Iris pigment epithelial cell (primary cell): ENCODE results near the gene CDA.
"Not testable (repeated sequence)": the region's sequence is repeated elsewhere in the genome, so short reads cannot be mapped to it uniquely, and the experiment has no call there.

Experiments
- DNase-seq: peaks from one replicate; pipeline ENCODE4 v3.0.0-alpha.2; 2011; ENCODE audit warnings: low read depth

CDA gene

DNA sequence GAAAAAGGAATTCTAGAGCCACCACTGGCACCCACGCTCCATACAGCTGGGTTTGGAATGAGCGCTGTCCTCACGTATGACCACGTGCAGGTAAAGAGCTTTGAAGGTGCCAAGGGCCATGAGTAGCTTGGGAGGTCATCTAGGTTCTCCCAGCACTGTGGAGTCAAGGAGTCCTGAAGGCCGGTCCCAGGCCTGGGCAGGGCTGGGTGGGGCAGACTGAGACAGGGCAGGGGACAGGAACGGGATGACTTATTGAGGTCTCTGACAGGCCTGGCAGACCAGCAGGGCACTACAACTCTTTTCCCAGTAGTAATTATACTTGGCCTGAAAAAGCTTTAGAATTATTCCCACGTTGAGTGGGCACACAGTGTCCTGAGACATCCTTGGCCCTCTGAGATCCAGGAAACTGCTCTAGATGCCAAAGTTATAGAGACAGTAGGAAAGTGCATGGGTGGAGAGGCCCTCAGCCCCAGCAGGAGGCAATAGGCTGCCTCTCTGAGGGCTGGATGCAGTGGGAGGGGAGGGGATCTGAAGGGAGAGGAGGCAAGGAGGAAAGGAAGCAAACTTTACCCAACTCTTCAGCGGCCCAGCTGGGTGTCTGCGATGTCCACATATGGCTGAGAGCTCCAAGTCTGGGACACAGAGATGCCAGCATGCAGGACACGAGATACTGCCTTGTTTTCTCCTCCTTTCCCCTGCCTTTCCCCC is 1.8 kb upstream of the CDA start:
- no peak for DNase-seq

DNA sequence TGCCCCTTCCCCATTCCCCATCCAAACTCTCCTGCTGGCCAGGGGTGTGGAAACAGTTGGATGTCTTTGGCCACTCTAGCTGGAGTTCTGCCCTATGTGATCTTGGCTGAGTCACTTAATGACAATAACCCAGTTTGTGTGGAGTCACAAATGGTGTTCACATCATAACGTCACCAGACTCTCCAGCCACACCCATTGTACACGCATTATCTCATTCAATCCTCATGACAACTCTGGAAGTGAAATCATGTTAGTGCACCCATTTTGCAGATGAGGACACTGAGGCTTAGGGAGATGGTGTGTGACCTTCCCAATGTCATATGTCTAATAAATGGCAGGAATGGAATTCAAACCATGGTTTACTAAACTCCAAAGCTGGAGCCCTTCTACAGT is 1.2 kb upstream of the CDA start:
- no peak for DNase-seq

DNA sequence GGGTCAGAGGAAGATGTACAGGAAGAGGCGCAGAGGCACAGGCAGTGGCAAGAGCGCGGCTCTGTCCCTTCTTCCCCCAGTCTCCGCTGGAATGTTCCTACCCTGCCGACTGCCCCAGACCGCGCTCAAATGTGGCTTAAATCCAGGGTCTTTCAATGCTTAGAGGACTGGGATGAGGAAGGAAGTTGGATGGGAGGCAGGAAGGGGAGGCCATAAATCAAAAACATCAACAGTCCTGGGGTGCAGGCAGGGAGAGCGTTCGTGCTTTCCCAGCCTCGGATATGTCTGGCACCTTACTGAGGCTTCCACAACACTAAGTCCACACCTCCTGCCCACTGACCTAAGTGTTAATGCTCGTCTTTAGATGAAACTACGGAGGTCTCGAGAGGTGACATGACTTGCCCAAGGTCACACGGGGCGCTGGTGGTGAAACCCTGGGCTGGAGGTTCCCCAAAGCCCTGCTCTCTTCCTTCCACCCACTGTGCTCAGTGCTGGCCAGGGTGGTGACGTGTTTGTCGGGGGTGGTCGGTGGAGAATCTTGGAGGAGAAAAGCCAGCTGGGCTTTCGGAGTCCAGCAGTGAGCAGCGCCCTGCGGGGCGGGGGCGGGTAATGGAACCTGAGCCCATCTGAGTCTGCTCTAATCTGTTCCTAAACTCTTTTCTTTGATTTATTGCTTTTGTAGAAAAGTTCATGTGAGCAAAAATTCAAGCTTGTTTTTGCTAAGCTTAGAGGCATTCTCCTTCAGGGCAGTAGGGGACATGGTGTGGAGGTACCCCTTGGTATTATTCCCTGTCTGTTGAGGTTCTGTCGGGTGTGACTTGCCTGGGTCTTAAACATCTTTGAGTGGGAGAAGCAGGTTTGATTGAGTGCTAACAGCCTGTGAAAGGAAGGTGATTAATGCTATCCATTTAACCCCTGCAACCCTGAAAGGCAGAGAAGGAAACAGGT is 708 bp downstream of the CDA start:
- DNase-seq: peak; percentile 62

DNA sequence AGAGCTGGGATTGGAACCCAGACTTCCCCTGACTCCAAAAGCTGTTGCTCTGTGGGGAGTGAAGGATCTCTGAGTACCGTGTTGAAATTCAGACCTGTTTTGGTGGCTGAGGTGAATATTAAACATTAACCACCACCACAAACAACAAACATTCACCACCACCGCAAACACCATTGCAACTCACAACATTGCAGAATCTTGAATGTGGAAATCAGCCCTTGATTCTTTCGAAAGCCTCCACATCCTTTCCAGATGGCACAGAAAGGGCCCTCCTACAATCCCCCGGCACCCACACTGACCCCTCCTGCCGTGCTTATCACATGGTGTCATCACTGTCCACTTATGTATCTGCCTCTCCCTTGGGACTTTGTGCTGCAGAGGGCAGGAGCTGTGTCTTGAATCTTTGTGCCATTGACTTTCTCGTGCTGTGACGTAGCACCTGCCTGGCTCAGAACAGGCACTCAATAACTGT is 1.4 kb downstream of the CDA start:
- peak; percentile 65 for DNase-seq

DNA sequence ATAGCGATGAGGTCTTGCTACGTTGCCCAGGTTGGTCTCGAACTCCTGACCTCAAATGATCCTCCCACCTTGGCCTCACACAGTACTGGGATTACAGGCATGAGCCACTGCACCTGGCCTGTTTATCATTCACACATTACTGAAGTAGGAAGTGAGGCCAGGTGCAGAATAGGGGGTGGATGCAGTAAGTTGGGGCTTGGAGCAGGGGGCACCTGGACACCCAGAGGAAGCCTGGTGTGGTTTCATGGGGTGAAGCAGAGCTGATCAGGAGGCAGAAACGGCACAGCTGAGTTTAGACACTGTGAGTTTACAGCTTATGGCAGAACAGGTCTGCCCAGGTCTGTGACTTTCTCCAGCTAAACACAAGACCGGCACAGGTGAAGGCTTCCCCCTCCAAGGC is 4.9 kb downstream of the CDA start:
- DNase-seq: no peak

DNA sequence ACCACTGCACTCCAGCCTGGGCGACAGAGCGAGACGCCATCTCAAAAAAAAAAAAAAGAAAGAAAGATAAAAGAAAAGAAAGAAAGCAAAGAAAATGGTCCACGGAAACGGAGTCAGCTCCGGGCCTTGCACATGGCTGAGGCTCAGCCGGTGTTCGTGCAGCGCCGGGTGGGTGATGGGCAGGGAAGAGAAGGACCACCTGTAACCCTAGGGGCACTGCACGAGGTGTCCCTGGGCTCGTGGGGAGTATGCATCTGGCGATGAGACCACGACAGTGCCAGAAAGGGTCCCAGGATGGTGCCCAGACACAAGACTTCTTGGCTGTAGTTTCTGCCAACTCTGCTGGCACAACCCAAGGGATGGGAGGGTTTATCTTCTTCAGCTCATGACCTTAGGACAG is 5.8 kb downstream of the CDA start:
- DNase-seq: no peak

DNA sequence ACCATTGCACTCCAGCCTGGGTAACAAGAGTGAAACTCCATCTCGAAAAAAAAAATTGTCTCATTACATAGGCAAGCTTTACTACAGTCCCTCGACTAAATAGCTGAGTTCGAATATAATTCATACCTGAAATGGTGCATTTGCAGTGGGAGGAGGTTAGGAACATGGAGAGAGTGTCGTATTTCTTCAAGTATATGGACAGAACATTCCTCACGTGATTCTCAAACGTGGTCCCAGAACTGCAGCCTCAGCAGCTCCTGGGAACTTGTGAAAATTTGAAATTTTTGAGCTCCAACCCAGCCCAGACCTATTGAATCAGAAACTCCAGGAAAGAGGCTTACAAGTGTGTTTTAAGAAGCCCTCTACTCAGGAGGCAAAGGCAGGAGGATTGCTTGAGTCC is 7.2 kb downstream of the CDA start:
- DNase-seq: no peak

DNA sequence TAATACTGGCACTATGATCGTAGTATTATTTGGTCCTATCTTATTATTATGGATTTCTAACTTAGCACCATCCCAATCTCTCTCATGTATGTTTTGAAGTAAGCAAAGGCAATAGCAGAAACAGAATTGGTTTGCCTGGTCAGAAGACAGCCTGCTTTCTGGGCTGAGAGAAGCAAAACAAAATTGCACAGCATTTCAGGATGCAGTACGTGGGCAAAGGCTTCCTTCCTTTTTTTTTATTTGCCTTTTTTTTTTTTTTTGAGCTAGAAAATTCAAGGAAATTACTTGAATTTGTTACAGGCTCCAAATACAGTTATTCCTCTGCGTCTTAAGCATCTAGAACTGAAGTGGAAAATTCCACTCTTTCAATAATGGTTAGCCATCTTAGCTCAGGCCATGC is 8.8 kb downstream of the CDA start:
- no peak for DNase-seq

DNA sequence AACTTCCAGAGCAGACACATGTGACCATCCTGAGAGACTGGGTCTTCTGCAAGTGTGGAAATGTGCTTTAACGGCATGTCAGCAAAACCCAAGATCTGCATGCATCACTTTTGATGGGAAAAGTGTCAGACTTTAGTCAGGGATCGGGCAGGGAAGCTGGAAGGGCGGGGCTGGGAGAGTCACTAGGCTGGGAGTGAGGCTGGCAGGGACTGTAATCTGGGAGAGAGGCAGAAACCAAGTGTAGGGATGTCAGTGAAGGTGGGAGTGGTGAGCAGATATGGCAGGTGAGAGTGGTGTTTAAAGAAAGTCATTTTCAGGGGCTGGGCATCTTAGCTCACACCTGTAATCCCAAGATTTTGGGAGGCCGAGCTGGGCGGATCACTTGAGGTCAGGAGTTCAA is 11.3 kb downstream of the CDA start:
- DNase-seq: no peak

DNA sequence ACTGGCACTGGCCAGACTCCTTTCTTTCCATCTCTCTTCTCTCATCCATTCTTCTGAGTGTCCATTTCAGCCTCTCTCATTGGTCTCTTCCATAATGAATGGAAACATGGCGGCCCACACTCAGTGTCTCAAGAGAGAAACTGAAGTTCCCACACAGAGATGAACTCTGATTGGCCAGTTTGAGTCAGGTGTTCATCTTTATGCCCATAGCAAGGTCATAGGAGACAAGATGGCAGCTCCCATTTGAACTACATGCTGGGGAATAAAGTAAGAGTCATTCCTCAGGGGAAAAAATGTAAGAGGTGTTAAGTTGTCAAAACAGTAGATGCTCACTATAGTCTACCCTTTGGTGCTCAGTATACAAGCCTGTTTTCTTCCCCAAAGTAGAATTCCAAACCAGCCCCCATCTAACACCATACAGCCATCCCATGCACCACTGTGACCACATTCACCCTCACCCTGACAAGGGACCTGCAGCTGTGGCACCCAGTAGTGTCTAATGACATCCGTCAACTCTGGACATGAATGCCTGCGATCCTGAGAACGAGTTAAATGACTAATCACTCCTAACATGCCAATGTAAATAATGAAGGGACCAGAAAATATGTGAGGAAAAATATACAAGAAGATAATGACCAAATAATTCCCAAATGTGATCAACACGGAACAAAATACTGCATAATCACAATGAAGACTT is 12.4 kb downstream of the CDA start:
- DNase-seq: no peak

DNA sequence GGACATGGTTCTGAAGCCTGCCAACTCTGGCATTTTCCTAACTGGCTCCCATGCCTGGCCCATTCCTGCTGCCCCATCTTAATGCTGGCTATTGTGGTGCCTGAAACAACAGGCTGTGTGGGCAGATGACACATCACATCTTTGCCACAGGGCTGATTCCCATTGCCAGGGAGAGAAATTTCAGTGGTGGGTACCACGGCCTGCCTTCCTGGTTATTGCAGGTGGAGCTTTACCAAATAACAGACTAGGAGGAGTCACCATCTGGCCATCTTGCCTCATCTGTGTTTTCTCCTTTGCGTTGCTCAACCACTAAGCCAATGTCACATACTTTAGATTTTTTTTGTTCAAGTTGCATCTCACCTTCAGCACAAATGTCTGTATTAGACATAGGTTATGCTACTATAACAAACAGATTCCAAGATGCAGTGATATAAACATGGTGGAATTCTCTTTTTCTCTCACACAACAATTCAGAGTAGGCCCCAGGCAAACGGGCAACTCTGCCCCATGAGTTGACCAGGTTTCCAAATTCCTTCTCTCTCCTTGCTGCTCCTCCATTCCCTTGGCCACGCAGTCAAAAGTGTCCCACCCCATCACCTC is 14.1 kb downstream of the CDA start:
- peak; percentile 70 for DNase-seq

DNA sequence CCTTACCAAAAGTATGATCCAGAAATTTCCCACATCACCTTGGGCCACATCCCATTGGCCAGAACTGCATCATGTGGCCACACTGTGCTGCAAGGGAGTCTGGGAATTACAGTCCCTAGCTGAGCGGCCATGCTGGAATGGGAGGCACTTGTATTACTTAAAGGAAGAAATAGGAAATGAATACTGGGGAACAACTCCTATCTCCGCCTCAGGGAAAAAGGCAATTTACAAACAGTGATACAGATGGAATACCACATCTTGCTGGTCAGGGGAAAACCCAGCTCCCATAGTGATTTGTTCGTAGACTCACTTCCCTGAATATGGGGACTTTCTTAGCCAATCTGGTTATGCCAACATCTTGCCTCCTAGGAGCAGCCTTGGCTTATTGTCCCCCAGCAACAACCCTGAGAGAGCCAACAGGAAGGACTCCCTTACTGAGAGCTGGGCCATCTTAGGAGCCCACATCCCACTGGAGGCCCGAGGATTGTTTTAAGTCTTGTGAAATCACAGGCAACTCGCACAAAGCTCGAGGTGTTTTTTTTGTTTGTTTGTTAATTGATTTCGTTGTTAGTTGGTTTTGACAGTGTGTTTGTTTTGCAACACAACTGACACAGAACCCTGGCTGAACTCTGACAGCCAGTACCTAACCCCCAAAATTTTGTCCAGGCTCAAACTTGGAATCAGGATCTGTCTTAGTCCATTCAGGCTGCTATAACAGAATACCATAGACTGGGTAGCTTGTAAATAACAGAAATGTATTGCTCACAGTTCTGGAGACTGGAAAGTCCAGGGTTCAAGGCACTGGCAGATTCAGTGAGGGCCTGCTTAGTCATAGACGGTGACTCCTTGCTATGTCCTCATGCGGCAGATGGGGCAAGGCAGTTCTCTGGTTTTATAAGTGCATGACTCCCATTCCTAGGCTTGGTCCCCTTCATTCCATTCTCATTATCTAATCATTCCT is 14.9 kb downstream of the CDA start:
- peak; percentile 97 for DNase-seq

DNA sequence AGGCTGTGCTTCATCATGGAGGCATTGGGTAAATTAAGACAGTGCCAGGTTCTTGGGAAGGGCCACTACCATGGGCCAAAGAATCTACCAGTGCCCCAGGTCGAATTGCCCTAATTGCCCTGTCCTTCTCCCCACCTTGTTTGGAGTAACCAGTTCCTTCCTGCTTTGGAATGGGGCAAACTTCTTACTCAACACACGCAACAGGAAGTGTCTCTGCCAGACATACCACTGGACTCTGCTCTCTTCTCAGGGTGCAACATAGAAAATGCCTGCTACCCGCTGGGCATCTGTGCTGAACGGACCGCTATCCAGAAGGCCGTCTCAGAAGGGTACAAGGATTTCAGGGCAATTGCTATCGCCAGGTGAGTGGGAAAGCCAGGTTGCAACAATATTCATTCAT is 15.8 kb downstream of the CDA start:
- no peak for DNase-seq

DNA sequence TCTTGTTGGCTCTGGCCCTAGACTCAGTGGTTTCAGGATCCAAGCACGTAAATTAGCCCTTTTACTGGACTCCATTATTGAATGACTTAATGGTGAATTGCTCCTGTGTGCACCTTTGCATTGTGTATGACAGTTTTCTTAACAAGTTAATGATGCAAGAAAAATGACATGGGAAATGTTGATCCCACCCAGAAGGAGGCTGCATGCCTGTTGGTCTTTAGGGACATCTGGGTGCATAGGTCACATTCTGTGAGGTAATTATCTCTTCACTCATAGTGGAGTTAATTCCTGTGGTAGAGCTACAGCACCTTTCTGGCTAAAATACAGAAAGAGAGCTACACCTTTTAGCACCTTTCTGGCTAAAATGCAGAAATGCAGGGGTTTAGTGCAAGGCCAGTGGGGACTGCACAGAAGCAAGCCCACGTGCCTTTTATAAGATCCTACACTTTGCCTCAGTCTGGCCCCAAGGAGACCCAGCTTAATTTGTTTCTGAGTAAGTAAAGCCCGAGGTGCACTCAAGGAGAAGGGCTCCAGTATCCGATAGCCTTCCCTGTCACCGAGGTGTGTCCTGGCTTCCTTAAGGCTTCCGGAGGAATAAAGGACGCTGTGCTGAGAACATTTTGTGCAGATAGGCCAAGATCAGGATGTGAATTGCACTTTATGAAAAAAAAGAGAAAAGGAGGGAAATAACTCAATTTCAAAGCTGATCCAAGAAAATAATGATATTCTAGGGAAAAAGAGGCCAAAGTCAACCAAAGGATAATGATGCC is 18.1 kb downstream of the CDA start:
- DNase-seq: not testable (repeated sequence)

DNA sequence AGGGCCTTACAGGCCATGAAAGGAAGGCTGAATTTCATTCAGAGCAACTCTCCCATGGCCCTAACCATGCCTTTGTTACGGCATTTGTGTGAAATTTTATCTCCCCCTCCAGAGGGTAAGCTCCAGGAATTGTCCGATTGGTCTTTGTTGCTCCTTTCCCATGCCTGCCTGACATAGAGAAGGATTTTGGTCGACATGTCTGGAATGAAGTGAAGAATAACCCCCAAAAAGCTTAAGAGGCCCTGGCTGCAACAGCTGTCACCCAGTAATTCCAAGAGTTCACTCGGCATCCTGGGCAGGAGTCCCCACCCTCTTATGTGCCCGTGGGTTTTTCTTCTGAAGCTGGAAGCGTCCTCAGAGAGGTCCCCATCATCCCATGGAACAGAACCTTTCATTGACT is 20.6 kb downstream of the CDA start:
- DNase-seq: no peak

DNA sequence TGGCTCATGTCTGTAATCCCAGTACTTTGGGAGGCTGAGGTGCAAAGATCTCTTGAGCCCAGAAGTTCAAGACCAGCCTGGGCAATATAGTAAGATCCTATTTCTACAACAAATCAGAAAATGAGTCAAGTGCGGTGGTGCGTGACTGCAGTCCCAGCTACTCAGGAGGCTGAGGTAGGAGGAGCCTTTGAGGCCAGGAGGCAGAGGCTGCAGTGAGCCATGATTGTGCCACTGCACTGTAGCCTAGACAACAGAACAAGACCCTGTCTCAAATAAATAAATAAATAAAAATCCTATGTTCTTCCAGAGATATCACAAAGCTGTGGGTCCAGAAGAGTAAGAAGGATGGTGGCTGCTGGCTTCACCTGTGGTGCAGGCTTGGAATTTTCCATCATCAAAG is 22.1 kb downstream of the CDA start:
- DNase-seq: no peak

DNA sequence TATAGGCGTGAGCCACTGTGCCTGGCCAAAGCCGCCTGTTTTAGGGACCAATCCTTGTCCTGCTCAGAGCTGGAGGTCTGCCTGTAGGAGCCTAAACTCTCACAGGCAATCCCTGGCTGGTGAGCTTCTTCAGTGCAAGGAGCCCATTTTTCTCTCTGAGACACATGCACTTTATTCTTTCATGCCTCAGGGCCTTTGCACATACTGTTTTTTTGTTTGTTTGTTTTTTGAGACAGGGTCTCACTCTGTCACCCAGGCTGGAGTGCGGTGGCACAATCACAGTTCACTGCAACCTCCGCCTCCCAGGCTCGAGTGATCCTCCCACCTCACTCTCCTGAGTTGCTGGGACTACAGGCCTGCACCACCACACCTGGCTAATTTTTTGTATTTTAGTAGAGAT is 22.8 kb downstream of the CDA start:
- no peak for DNase-seq

DNA sequence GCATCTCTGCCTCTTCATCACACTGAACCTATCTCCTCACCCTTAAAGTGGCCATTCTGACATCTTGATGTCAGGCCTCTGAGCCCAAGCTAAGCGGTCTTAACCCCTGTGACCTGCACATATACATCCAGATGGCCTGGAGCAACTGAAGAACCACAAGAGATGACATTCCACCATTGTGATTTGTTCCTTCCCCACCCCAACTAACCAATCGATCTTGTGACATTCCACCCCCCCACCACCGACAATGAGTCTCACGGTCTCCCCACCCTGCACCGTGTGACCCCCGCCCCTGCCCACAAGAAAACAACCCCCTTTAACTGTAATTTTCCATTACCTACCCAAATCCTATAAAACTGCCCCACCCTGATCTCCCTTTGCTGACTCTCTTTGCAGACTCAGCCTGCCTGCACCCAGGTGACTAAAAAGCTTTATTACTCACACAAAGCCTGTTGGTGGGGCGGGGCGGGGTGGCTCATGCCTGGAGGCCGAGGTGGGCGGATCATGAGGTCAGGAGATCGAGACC is 23.4 kb downstream of the CDA start:
- no peak for DNase-seq

DNA sequence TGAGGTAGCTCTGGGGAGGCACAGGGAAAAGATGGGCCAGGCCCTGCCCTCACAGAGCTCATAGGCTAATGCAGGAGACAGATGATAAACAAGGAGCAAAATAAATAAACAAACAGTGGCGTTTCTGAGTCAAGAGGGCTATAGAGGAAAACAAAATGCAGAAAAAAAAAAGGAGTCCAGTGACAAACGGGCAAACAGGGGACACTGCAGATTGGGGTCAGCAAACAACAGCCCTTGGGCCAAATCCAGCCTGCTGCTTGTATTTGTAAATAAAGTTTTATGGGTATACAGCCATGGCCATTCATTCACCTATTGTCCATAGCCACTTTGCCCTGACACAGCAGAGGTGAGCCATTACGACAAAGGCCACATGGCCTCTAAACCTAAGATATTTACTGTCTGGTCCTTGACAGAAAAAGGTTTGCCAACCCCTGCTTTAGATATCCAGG is 25.3 kb downstream of the CDA start:
- DNase-seq: no peak
